Ovary (tissue), 9 donors: ENCODE results near the gene OLA1. TPM values are rescaled to one million over a fixed set of nuclear protein-coding genes. Genes with fewer than 3 reads are reported as not detected.

Source experiments
- DNase-seq, 5 donors: peaks; one replicate each; pipeline ENCODE4 v3.0.0-alpha.2; 2019 to 2020
- H3K27ac ChIP-seq, 2 donors: fragments of 200-600 bp; one replicate each; pipeline versions ENCODE4 v1.5.1 to v1.8.0; 2019 to 2022
- H3K27me3 ChIP-seq: fragments of 200-600 bp; one replicate; pipeline ENCODE4 v1.8.0; 2022
- H3K36me3 ChIP-seq: fragments of 200-600 bp; sonication (generic); one replicate; pipeline ENCODE4 v1.5.1; 2019
- H3K4me1 ChIP-seq: one replicate; pipeline ENCODE4 v1.8.1; 2013; ENCODE audit warnings: mild to moderate bottlenecking, moderate library complexity; ENCODE audit not compliant: insufficient read depth
- H3K4me3 ChIP-seq: fragments of 200-600 bp; sonication (generic); one replicate; pipeline ENCODE4 v1.5.1; 2017
- H3K9me3 ChIP-seq, 2 donors: fragments of 200-600 bp in 1 of 2; sonication (generic) in 1 of 2; one replicate each; pipeline versions ENCODE4 v1.5.1 to v1.8.1; 2013 to 2019; ENCODE audit warnings: mild to moderate bottlenecking in 1 of 2, moderate library complexity in 1 of 2
- EP300 ChIP-seq: sonication (generic); formaldehyde crosslinking; IDR thresholded peaks from one replicate; pipeline ENCODE4 v1.6.1; 2017; ENCODE audit warnings: antibody characterized with exemption
- POLR2A ChIP-seq: fragments of 450-650 bp; IDR thresholded peaks from one replicate; pipeline ENCODE4 v1.6.1; 2017; ENCODE audit warnings: antibody characterized with exemption, mild to moderate bottlenecking, moderate library complexity
- WGBS, 3 donors: extraction: QIAGEN DNeasy Blood & Tissue Kit in 1 of 3; methylation state at CpG; one replicate each; pipeline versions ENCODE4 v1.1.5 to v1.1.7; 2013 to 2017; 5-methylcytosine and 5-hydroxymethylcytosine counted together
- intact Hi-C, 4 donors: fragments of 100-400 bp; cut with DNase I; formaldehyde crosslinking; loops; one replicate each; pipeline versions ENCODE4 v1.11.0 to v1.15.1; 2022 to 2023
- polyA plus RNA-seq, 2 donors: library from polyadenylated mRNA; stranded (reverse); fragments of 200-250 nt in 1 of 2; fragments of 350-450 nt in 1 of 2; fragmentation: Illumina TruSeq in 1 of 2; extraction: RNeasy Lipid Tissue Mini Kit (QIAGEN cat#74804) in 1 of 2; gene quantifications; one replicate each; pipeline ENCODE4 v1.2.3, GENCODE V29; 2013 to 2014
- total RNA-seq, 7 donors: library from RNA; depleted of rRNA in 2 of 7; stranded (reverse); fragments of >200 nt in 2 of 7; fragmentation: NEBNext Ultra II Directional in 3 of 7; extraction: Animal tissue kit (Norgen Biotek cat#: 25700) in 3 of 7; gene quantifications; one replicate each; pipeline versions ENCODE4 v1.1.0 to v1.2.4, GENCODE V29; 2016 to 2023
- TF ChIP-seq, protein P1 (sequence below), 3 donors: fragments of 450-650 bp in 2 of 3; fragments of 200-600 bp in 1 of 3; IDR thresholded peaks; one replicate each; pipeline versions ENCODE4 v1.5.1 to v1.8.0; 2016 to 2022; ENCODE audit warnings: antibody characterized with exemption in 3 of 3, mild to moderate bottlenecking in 1 of 3
- donor health status: DM: no; HTN: no; CAD: no; lungs with moderate emphysema.
- donor health status: DM: no; HTN: no; CAD: no.
- donor health status: Bipolar disorder and iron deficiency.
- donor health status: DM: yes; HTN: yes; CAD: no.
- donor health status: DM: no; HTN: no; CAD: no.
- donor health status: DM: yes; HTN: yes; CAD: no.

The OLA1 gene
- total and polyA plus RNA-seq, 9 donors, result 25.6 to 127 (median 45.2) TPM

DNA sequence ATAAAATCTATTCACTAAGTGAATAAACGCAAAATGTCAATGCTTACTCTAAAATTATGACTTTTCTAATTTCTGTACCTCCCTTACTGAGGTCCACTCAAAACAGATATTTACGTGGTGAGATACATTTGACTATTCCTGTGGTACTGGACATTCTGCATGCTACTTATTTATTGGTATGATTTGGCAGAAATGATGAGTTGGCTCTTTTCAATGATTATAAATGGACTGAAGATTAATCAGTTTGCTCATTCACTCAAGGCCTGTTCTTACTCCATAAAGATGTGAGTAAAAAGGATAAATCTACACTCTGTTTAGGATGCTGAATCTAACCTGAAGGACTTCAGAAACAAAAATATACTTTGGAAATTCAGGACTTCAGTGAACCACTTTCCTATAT is 98.8 kb downstream of the OLA1 start:
- TF ChIP-seq EP300 (no peak), POLR2A (no peak)
- TF ChIP-seq, protein P1, sequence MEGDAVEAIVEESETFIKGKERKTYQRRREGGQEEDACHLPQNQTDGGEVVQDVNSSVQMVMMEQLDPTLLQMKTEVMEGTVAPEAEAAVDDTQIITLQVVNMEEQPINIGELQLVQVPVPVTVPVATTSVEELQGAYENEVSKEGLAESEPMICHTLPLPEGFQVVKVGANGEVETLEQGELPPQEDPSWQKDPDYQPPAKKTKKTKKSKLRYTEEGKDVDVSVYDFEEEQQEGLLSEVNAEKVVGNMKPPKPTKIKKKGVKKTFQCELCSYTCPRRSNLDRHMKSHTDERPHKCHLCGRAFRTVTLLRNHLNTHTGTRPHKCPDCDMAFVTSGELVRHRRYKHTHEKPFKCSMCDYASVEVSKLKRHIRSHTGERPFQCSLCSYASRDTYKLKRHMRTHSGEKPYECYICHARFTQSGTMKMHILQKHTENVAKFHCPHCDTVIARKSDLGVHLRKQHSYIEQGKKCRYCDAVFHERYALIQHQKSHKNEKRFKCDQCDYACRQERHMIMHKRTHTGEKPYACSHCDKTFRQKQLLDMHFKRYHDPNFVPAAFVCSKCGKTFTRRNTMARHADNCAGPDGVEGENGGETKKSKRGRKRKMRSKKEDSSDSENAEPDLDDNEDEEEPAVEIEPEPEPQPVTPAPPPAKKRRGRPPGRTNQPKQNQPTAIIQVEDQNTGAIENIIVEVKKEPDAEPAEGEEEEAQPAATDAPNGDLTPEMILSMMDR (IDR thresholded peaks at IDR 0.05), result no peak
- H3K36me3 ChIP-seq, result no peaks in the 10 kb centered on the region
- no peak overlapping the region for H3K27ac ChIP-seq
- DNase-seq, result no peak
- peaks cover 5% of the 10 kb centered on the region for H3K4me1 ChIP-seq
- 96 to 98% (median 97%) methylated on average over 2 of the region's 2 CpGs for WGBS, 3 donors
- H3K27me3 ChIP-seq, result no peaks in the 10 kb centered on the region
- no peaks in the 10 kb centered on the region for H3K9me3 ChIP-seq
- intact Hi-C loops, result no loop called here
- no peak overlapping the region for H3K4me3 ChIP-seq

DNA sequence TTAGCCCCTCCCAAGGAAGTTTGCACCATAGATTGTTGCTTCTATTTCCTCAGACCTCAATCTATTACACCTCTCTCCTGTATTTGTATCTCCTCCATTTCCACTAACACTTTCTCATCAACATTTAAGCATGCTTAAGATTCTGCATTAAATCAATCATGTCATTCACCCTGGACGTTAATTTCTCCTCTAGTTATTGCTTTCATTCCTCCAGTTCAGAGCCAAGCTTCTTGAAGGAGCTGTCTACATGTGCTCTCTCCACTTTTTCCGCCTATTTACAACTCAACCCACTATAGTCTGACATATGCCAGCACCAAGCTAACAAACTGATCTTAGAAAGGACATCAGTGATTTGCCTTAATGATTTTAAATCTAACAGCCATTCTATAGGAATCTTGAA is 99.5 kb downstream of the OLA1 start:
- TF ChIP-seq, protein P1 (IDR thresholded peaks at IDR 0.05), result no peak
- TF ChIP-seq POLR2A, result no peak
- TF ChIP-seq EP300, result no peak
- WGBS, 3 donors, result 89 to 97% (median 91%) methylated on average over 2 of the region's 2 CpGs
- Histone ChIP-seq H3K27ac (no peak overlapping the region), H3K27me3 (no peaks in the 10 kb centered on the region), H3K4me3 (no peak overlapping the region), H3K9me3 (no peaks in the 10 kb centered on the region), H3K36me3 (no peaks in the 10 kb centered on the region), H3K4me1 (peaks cover 2% of the 10 kb centered on the region)
- no peak for DNase-seq
- intact Hi-C loops, result no loop called here

DNA sequence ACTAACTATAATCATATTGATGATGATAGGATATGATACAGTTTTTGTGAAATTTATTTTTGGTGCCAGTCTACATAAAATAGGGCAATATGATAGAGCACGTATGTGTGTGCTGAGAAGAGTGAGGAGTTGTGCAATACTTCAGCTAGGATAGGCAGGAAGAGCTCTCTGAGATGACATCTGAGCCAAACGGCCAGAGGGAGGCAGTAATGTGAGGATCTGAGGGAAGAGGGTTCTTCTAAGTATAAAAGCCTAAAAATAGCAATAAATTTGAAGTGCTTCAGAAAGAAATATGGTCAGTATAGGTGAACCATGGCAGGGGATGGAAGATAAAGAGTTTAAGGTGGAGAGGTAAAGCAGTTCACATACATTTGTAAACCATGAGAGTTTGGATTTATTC is 102.5 kb downstream of the OLA1 start:
- intact Hi-C loops, result no loop called here
- TF ChIP-seq, protein P1 (IDR thresholded peaks at IDR 0.05), result no peak
- TF ChIP-seq POLR2A, result no peak
- no peak for TF ChIP-seq EP300
- no peak overlapping the region for H3K27ac ChIP-seq
- no peak for DNase-seq
- no peak overlapping the region for H3K4me3 ChIP-seq
- no peaks in the 10 kb centered on the region for H3K27me3 ChIP-seq
- 68 to 70% (median 68%) methylated on average over 2 of the region's 2 CpGs for WGBS, 3 donors
- no peaks in the 10 kb centered on the region for H3K36me3 ChIP-seq
- no peaks in the 10 kb centered on the region for H3K9me3 ChIP-seq
- no peaks in the 10 kb centered on the region for H3K4me1 ChIP-seq

DNA sequence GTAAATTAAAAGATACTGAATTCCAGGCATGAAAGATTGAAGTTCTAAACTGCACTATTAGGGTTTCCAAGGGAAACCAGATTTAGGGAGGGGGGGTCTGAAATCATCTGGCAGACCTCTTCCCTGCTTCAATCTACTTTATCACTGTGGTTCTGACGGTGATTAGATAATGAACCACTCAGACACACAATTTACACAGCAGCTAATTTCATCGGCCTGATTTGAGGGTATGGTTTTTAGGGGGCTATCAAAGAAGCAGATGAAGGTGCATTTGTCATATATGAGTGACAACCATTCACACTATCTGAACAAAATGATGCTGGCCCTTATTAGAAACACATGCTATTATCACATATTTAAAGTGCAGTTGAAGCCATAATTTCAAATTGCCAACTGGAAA is 106.0 kb downstream of the OLA1 start:
- intact Hi-C loops, result no loop called here
- no peak for DNase-seq
- TF ChIP-seq, protein P1 (IDR thresholded peaks at IDR 0.05), result no peak
- TF ChIP-seq POLR2A, result no peak
- TF ChIP-seq EP300, result no peak
- Histone ChIP-seq H3K4me3 (no peak overlapping the region), H3K4me1 (no peaks in the 10 kb centered on the region), H3K9me3 (no peaks in the 10 kb centered on the region), H3K36me3 (no peaks in the 10 kb centered on the region), H3K27ac (no peak overlapping the region), H3K27me3 (no peaks in the 10 kb centered on the region)
- 83 to 85% (median 83%) methylated on average over 2 of the region's 2 CpGs for WGBS, 3 donors

DNA sequence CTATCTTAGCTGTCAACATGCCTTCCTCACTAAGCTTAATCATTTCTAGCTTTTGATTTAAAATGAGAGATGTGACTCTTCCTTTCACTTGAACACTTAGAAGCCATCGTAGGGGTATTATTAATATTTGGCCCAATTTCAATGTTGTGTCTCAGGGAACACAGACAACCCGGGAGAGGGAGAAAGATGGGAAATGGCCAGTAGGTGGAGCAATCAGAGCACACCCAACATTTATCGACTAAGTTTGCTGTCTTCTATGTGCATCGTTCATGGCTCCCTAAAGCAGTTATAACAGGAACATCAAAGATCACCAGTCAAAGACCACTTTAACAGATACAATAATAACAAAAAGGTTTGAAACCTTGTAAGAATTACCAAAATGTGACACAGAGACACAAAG is 110.2 kb downstream of the OLA1 start:
- Histone ChIP-seq H3K27ac (no peak overlapping the region), H3K27me3 (no peaks in the 10 kb centered on the region), H3K4me1 (no peaks in the 10 kb centered on the region), H3K4me3 (no peak overlapping the region), H3K9me3 (no peaks in the 10 kb centered on the region), H3K36me3 (no peaks in the 10 kb centered on the region)
- no peak for DNase-seq
- WGBS, 3 donors, result 60 to 64% (median 61%) methylated on average over 4 of the region's 4 CpGs
- TF ChIP-seq POLR2A (no peak), EP300 (no peak)
- TF ChIP-seq, protein P1 (IDR thresholded peaks at IDR 0.05), result no peak
- intact Hi-C loops, result no loop called here
